ENCODE measurements around the gene RIPK1.

GRCh38 chr6:3135668-3136291 is 67.5 kb downstream of the RIPK1 start:
- no peak for TF ChIP-seq GTF3C2 (IDR thresholded peaks at IDR 0.05; ENCODE audit: borderline replicate concordance, extremely low read depth, insufficient read length)
- no peak for TF ChIP-seq MAFK (IDR thresholded peaks at IDR 0.05; ENCODE audit: low read length)
- no peak for TF ChIP-seq NFXL1 (CRISPR knock-in tag; IDR thresholded peaks at IDR 0.05)
- TF ChIP-seq ATF3 (IDR thresholded peaks at IDR 0.05), result no peak
- no peak for TF ChIP-seq ATF3 (CRISPR knock-in tag; conservative IDR thresholded peaks at IDR 0.05)
- no peak for TF ChIP-seq HNRNPH1 (optimal IDR thresholded peaks at IDR 0.05; ENCODE audit: low read depth, low read length)
- TF ChIP-seq EZH2 (IDR thresholded peaks at IDR 0.05; ENCODE audit: borderline replicate concordance, low read depth, low read length), result no peak
- TF ChIP-seq RAD51 (IDR thresholded peaks at IDR 0.05; ENCODE audit: borderline replicate concordance, low read depth), result no peak
- no peak for TF ChIP-seq PPARD (CRISPR knock-in tag; IDR thresholded peaks at IDR 0.05)
- no peak for TF ChIP-seq DACH1 (IDR thresholded peaks at IDR 0.05; ENCODE audit: partially characterized antibody)
- TF ChIP-seq FOXK2 (conservative IDR thresholded peaks at IDR 0.05 in 1 of 2, IDR thresholded peaks at IDR 0.05 in 1 of 2; ENCODE audit: low read depth in 2 of 2), result no peak
- no peak for TF ChIP-seq STAG1 (CRISPR knock-in tag; IDR thresholded peaks at IDR 0.05; ENCODE audit: borderline replicate concordance)
- TF ChIP-seq SMAD1 (IDR thresholded peaks at IDR 0.05; ENCODE audit: low read depth, low read length, partially characterized antibody), result no peak
- no peak for TF ChIP-seq CTCF (IDR thresholded peaks at IDR 0.05 in 2 of 3, conservative IDR thresholded peaks at IDR 0.05 in 1 of 3; ENCODE audit: insufficient read depth in 2 of 3, low read depth in 1 of 3, low read length in 3 of 3)
- no peak for TF ChIP-seq NRF1 (conservative IDR thresholded peaks at IDR 0.05 in 1 of 2, IDR thresholded peaks at IDR 0.05 in 1 of 2)
